ENCODE data around the gene MVP.

GRCh38 chr16:29883987-29884386 lies 63.7 kb downstream of the MVP start:
- TF ChIP-seq POLR2A (IDR thresholded peaks at IDR 0.05), result no peak
- no peak for TF ChIP-seq CTCF (IDR thresholded peaks at IDR 0.05 in 8 of 11, conservative IDR thresholded peaks at IDR 0.05 in 3 of 11)
- no peak for TF ChIP-seq POLR2AphosphoS5 (IDR thresholded peaks at IDR 0.05)

Measured in spleen (tissue), 7 donors.